ENCODE measurements around the gene GOLGA7B.
"Not testable (repeated sequence)": the region's sequence is repeated elsewhere in the genome, so short reads cannot be mapped to it uniquely, and the experiment has no call there.

Gene GOLGA7B

DNA sequence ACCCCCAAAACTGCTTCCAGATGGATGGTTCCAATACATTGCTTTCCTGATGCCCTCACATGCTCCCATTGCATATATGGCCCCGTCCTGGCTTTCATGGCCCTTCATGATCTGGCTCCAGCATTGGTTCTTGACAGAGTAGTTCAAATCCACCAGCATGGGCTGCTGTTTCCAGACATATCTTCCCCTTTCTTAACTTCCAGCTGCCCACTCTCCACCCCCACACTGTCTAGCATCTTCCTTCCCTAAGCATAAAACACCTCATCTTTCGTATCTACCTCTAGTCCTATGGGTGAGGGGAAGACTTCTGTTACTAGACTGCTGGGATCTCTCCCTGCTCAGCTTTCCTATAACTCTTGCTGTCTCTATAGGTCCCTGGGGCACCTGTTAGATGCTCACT lies 13.2 kb upstream of the GOLGA7B start:
- no peak for DNase-seq

DNA sequence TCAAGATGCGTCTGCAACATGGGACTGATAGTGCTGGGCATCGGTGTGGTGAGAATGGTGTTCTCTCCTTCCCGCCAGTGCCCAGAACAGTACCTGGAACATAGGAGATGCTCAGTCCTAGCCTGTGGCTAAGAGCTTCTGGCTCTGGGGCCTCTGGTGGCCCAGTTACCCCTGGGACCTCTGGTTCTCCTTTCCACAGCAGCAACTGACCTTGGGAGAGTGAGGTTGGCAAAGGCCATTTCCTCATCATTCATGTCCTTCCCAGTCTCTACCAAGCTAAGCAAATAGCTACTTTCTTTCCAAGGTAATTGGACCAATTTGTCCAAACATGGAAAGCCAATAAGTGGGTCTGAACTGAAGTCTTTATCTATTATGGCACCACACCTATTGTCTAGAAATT lies 11.6 kb upstream of the GOLGA7B start:
- DNase-seq, result no peak

DNA sequence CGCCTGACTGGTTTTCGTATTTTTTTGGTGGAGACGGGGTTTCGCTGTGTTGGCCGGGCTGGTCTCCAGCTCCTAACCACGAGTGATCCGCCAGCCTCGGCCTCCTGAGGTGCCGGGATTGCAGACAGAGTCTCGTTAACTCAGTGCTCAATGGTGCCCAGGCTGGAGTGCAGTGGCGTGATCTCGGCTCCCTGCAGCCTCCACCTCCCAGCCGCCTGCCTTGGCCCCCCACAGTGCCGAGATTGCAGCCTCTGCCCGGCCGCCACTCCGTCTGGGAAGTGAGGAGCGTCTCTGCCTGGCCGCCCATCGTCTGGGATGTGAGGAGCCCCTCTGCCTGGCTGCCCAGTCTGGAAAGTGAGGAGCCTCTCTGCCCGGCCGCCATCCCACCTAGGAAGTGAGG lies 8.5 kb upstream of the GOLGA7B start:
- DNase-seq, result not testable (repeated sequence)

DNA sequence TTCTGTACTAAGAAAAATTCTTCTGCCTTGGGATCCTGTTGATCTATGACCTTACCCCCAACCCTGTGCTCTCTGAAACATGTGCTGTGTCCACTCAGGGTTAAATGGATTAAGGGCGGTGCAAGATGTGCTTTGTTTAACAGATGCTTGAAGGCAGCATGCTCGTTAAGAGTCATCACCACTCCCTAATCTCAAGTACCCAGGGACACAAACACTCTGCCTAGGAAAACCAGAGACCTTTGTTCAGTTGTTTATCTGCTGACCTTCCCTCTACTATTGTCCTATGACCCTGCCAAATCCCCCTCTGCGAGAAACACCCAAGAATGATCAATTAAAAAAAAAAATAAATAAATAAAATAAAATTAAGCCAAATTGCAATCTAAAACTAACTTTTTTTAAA lies 7.5 kb upstream of the GOLGA7B start:
- DNase-seq, result not testable (repeated sequence)

DNA sequence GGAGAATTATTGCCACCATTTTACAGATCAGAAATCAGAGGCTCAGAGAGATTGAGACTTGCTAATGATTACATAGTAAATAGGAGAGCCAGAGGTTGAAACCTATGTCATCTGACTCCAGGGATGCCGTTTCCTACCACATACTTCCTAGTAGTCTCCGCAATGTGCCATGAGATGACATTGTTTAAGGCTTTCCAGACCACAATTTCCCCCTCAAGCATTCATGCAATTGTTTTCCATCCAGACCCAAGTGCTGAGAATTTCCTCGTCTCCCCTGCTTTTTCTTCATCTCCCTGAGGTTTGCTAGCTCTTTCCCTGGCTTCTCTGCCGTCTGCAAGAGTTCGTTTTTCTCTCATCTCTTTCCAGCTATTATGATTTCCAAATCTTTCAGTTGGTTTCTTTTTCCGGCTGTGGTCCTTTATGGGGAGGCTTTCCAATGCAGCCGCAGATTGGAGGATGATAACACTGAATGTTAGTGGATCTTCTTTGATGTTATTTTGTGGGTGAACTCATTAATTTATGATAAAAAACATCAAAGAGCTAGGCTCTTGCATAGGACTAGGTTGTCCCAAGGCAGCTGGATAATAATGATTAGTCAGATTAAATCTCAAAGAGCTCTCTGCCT lies 6.9 kb upstream of the GOLGA7B start:
- DNase-seq, result peak; percentile 47

DNA sequence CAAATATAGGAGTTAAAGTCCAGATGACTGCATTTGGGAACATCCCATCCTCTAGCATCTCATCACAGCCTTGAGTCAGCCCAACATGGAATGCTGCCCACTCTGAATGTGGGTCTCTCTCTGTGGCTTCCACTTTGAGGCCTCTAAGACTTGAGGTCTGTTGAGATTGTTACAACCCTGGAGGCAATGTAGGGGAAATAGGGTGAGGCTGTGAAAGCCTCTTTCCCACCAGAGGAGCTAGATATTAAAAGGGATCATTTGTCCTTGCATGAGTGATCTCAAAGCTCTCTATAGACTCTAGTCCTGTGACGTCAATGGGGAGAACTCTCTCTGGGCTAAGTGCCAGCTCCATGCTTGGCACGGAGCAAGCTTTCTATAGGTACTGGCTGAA lies 6.4 kb upstream of the GOLGA7B start:
- peak; percentile 91 for DNase-seq

DNA sequence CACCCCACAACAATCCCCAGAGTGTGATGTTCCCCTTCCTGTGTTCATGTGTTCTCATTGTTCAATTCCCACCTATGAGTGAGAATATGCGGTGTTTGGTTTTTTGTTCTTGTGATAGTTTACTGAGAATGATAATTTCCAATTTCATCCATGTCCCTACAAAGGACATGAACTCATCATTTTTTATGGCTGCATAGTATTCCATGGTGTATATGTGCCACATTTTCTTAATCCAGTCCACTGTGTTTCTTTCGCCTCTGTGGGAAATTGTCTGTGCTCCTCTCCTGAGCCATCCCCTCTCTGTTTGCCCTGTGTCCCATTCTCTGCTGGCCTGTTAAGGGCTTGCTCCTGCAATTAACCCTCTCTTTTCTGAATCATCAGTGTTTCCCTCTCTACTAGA lies 5.7 kb upstream of the GOLGA7B start:
- DNase-seq, result not testable (repeated sequence)

DNA sequence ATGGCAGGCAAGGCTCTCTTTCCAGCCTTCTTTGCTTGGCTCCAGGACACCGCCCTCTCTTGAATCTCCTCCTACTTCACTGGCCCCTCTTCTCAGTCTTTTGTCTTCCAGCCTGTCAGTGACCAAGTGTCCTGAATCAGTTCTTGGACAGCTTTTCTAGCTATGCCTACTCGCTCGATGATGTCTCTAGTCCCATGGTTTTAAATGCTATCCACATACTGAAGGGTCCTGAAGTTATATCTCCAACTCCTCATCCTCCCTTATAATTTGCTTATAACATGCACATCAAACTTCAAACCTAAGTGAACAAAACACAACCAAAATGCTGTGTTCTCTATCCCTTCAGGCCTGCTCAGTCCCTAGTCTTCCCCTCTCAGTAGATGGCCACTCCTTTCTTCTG lies 5.0 kb upstream of the GOLGA7B start:
- no peak for DNase-seq

DNA sequence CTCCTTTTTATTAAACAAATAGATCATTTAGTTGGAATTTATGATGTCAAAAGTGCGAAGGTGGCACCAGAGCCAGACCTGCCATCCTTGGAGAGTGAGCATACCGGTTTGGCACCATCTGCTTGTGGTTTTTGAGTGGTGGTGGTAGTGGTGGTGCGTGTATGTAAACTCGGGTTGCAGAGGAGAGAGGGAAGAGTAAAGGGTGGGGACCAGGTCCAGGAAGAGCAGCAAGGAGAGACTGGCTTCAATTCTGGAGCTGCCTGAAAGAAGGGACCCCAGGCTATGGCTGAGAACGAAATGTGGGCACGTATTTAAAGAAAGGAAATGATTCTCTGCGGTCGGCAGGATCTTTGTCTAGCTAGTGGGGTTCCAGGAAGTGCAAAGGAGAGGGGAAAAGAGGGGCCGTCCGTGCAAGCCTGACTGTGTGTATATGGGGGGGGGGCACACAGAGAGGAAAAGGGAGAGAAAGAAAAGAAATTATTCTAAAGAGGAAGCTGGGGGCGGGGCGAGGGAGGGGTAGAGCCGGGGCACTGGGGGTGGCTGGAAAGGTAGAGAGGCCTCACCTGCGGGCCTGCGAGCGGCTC lies 448 bp upstream of the GOLGA7B start:
- DNase-seq, result peak; percentile 96

DNA sequence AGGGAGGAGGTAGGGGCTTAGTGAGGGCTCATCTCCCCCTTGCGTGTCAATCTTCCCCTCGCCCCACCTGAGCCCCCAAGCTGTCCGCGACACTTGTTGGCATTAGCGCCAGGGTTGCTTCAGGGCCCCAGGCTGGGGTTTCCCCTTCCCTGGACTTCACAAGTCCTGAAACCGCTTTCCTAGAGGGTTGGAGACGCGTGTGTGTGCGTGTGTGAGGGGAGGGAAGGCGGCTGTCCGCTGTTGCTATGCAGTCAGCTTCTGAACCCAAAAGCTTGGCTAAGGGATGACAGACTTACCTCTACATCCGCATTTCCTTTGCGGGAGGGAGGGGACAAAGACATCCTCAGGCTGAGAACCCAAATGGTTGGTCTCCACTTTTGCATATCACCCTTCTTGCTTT lies 803 bp downstream of the GOLGA7B start:
- DNase-seq, result peak; percentile 17

DNA sequence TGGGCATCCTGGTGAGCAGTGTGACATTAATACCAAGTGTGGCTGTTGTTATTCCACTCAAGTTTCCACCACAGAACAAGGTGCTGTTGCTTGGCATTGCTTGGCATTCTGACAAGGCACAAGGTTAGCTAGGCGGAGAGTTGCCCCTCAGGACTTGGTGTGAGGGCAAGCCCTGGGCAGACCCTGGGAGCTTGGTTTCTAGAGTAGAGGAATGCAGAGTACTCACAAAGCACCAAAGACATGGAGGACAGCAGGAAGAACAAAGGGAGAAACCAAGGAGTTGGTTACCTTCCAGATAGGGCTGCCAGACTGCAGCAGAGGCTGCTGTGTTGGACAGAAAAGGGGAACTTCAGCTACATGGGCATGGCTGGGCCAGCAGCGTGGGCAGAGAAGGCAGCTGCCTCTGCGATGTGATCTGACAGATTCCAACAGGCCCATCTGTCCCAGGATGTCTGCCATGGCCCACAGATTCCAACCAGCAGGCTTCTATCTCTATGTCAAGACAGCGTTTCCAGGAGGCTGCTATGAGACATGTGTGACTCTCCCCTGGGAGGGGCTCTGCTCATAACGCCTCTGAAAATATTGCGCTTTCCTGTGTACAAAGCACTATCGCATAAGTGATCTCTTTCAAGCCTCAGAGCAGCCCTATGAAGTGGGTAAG lies 1.8 kb downstream of the GOLGA7B start:
- peak; percentile 23 for DNase-seq

DNA sequence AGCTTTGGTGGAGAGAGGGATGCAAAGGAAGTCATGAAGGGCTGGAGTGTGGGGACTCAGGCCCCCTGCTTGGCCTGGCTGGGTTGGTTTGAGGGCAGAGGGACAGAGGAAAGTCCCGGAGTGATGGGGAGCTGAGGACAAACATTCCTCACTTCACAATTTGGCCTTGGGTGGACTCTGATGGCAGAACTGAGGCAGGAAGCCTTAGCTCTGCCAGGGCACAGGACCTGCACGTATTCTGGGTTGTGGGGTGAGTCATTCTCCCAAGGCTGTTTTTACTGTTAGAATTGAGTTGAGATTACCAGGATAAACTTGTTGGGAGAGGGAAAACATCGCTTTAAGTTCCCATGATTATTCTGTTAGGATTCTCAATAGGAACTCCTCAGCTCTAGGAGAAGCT lies 2.6 kb downstream of the GOLGA7B start:
- no peak for DNase-seq

DNA sequence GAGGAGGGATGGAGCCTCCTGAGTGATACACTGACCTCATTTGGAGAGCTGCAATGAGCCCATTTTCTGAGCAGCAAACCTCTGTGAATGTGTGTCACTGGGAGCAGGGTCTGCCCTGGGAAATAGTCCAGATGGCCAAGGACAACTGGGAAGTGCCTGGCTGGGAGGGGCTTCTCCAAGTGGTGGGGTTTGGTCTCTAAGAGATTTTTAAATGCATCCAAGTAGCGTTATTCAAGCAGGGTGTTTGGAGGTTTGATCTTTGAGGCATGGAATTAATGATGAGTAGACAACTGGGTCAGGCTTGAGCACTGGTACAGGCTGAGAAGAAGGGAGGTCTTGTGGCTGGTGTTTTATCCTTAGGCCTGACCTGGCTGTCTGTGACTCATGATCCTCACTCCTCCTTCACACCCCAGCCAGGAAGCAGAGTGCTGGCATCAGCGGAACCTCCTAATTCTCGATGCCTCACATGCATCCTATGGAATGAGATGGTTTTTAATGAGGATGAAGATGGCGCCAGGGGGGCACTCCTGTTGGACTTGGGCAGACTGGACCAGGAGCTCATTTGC lies 3.3 kb downstream of the GOLGA7B start:
- DNase-seq, result no peak

DNA sequence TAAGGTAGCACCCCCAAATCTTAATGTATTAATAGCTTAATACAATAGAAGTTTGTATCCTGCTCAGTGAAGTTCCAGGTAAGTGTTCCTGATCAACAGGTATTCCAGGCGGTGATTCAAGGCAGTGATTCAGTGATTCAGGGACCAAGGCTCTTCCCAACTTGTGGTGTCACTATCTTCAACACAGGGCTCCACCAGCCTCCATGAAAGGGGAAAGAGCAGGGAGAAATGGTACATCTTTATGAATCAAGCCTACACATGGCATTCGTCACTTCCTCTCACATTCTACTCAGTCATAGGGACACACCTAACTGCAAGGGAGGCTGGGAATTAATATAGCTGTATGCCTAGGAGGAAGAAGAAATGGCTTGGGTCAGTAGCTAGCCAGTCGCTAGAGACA lies 5.1 kb downstream of the GOLGA7B start:
- DNase-seq, result no peak

DNA sequence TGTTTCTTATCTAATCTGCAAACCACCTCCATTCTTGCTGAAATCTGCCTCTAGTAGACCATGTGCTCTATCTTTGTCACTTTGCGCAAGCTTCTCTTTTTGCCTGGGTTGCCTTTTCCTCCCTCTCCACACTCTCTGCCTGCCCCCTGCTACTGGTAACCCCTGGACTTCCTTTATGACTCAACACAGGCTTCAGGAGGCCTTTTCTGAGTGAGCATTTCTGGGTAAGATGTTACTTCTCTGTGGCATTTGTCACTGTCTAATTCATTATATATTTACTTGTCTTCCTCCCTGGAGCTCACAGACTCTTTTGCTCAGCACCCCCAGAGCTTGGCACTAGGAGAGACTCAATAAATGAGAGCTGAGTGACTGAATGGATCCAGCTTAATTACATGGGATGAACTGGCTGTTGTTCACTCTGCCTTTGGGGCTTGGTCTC lies 8.4 kb downstream of the GOLGA7B start:
- no peak for DNase-seq

DNA sequence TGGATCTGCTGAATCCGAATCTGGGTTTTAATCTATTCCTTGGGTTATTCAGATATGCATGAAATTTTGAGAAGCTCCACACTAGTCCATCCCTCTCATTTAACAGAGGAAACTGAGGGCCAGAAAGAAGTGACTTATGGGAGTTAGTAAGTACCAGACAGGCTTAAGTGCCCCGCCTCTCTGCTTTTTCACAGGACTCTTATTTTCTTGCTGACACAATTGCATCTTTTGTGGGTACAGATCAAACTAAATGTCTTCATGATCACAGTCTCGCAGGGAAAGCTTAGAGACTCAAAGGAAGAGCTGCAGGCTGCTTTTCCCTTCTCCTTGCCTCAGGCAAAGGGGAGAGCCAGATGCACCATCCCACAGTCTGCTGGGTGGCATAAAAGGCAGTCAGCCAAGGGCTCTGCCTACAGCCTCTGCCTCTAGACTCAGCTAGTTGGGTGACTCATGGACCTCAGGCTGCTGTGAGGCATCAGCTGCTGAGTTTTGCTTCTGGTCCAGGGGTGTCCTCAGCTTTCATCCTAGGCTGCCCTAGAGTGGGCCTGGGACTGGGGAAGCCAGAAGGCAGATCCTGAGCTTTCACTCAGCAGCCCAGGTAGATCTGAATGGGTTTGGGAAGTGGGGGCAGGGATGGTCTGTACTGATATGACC lies 11.6 kb downstream of the GOLGA7B start:
- no peak for DNase-seq

DNA sequence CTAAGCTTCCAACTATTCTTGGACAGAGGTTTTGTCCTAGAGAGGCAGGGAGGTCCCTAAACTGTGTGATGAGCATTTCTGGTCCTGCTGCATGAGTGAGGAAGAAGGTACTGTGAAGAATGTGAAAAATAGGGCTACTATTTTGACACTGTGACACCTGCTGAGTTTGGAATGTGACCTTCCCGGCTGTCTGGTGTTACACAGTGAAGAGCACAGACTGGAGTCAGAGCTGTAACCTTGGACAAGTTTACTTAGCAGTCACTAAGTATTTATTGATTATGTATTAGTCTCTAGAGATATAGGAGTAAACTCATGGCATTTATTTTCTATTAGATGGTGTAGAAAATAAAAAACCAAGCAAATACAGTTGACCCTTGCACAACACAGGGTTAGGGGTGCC lies 12.3 kb downstream of the GOLGA7B start:
- no peak for DNase-seq

DNA sequence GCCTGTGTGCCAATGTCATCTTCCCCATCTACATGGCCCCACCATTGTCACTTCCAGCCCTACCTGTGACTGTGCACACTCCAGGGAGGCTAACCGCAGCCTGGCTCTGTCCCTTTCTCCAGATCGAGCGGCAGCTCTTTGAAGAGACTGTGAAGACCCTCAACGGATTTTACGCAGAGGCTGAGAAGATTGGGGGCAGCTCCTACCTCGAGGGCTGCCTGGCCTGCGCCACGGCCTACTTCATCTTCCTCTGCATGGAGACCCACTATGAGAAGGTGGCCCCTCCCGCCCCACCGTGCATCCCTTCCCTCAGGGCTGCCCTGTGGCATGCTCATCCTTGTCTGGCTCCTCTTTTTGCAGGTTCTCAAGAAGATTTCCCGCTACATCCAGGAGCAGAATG lies 14.2 kb downstream of the GOLGA7B start:
- no peak for DNase-seq

DNA sequence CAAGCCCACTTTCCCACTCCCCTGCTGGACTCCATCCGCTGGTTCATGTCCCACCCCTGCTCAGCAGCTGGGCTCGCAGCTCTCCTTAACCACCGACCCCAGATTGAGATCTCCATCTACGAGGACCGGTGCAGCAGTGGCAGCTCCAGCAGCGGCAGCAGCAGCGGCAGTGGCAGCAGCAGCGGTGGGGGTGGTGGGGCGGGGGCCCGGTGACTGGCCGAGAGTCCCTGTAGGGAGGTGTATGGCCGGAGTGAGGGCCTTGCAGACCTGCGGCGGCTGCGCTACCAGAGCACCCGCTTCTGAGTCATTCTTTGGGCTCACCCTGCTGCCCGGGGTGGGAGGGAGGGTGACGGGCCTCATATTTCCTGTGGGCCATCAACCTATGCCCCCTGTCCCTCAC lies 15.8 kb downstream of the GOLGA7B start:
- no peak for DNase-seq

DNA sequence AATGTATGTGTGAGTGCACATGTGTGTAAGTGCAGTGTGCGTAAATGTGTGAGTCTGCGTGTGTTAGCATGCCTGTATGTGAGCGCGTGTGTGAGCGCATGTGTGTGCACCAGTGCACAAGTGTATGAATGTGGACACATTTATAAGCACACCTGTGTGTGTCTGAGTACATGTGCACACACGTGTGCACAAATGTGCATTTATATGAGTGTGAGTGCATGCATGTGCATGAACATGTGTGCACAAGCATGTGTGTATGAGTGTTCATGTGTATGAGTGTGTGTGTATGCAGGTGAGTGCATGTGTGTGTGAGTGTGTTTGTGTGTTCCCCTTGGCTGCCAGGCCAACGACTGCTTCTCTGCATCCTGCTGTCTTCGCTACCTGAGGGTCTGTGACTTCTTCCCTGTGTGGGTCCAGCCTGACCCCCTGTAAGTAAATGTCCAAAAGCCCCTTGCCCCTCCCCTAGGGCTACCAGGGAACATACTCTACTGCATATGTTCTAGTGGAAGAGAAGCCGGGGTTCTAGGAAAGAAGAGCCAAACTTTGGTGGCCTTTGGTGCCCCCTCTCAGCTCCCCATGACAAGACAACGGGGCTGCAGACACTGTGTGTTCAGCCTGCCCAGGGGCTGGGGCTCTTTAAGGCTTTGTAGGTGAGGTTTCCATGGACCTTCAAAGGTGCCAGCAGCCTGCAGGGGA lies 17.0 kb downstream of the GOLGA7B start:
- no peak for DNase-seq

DNA sequence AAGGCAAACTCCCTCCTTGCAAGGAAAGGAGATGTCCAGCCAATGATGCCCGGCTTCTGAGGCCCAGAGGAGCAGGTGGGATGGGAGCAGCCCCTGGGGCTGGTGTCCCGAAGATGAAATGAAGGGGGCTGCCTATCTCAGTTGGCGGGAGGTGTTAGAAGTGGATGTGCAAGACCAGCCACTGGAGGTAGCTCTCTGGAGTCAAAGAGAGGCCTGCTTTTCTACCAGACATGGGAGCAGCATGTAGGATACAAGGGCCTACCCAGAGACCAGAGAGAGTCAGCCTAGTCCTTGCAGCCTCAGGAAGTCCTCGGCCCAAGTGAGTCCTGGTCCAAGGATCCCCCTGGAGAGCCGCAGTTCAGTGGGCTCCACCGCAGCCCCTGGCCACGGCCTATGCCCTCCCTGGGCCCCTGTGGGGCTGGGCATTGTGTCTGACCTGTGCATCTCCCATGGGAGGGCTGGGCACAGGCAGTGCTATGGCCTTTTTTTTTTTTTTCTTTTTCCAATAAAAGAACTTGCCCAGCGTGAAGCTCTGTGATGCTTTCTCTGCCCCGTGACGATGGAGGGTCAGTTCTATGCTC lies 17.7 kb downstream of the GOLGA7B start:
- no peak for DNase-seq

DNA sequence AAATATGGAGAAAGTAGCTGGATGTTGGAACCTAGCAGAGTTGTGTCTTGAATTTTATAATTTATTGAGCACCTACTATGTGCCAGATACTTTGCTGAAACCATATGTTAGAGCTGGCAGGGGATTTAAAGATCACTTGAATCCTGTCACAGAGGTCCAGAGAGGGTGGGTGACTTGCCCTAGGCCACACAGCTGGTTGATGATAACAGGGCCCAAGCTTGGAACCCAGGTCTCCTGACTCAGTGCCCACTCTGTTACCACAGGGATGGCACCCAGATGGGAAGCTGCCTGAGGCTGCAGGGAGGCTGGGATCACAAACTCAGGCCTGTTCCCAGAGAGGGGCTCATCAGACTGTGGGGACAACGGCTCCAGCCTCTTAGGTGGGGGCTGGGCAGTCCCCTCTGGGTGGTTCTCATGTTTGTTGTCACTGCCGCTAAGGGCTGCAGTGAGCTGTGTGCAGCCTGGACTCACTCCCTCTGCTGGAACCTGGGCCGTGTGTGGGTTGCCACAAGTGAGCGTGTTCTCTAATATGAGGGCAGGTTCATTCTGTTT lies 18.6 kb downstream of the GOLGA7B start:
- no peak for DNase-seq
